ENCODE data around the gene GRM7.

The GRM7 gene

DNA sequence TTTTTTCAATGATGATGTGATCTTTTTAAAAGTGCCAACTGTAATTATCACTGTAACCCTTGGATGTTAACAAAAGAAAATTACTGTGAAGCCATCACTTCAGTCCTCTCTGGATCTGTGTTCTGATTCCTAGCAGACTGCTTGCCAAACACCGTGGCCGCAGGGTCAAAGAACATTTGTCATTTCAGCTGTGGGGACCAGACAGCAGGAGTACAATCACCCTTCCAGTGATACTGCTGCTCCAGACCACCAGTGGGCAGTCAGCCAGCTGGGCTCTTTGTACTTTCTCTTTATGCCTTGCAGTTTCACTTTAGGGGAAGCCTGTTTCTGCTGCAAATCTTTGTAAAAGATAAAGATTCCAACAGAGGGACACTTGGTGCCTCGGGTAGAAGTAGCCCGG lies 770.0 kb downstream of the GRM7 start:
- DNase-seq (ENCODE audit: low read depth in 1 of 2, low spot score in 1 of 2) = no peak

GRCh38 chr3:7632305-7632704 lies 771.4 kb downstream of the GRM7 start:
- DNase-seq (ENCODE audit: low read depth in 1 of 2, low spot score in 1 of 2) = no peak

- no peak for DNase-seq (ENCODE audit: low read depth in 1 of 2, low spot score in 1 of 2)
Observed at GRCh38 chr3:7637694-7638093, 776.8 kb downstream of the GRM7 start.

DNA sequence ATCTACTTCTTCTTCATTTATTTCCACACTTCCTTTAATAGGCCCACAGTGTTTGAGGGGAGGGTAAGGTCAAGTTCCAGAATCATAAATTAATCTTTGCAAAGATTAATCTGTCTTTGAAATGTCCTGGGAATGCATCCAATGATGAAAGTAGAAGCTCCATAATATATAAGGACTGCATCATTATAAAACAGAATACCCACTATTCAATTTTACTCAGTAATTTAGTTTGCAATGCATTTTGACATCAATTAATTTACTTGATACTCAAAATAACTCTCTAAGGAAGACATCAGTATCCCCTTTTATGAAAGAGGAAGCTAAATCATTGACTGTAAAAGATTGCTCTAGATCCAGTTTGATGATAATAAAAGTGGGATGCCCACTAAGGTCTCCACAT lies 777.2 kb downstream of the GRM7 start:
- DNase-seq (ENCODE audit: low read depth in 1 of 2, low spot score in 1 of 2) = no peak

DNA sequence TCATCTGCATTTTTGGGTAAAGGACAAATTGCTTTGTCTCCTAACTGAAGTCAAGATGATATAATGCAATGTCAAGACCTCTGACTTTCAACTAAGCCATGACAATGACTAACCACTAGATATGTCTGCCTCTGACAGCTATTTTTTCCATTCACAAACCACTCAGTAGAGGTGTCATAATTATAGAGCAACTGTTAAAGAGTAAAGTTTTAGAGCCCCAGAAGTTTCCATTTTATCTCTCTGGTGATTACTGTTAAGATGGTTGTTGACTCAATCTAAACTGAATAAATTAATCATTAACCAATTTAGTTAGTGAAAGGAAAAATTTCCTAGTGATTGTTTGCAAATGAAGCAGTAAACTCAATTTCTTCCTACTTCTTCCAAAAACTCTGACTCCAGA lies 779.9 kb downstream of the GRM7 start:
- DNase-seq (ENCODE audit: low read depth in 1 of 2, low spot score in 1 of 2) = no peak

DNA sequence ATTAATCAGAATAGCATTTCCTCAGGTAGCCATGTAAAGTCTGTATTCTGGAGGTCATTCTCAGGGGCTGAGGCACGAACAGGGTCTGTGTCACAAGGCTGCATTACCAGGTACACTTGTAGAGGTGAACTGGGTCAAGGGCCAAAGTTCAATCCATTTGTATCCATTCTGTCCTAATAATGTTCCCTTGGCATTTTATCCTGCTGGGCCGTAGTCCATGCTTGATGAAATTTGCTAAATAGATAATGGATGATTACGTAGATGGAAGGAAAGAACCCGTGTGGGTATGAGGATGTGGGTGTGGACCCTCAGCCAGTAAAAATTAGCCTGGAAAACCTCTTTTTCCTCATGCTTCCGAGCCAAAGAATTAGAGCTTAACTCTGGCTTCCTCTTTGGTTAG lies 785.9 kb downstream of the GRM7 start:
- DNase-seq (ENCODE audit: low read depth in 1 of 2, low spot score in 1 of 2) = no peak

DNA sequence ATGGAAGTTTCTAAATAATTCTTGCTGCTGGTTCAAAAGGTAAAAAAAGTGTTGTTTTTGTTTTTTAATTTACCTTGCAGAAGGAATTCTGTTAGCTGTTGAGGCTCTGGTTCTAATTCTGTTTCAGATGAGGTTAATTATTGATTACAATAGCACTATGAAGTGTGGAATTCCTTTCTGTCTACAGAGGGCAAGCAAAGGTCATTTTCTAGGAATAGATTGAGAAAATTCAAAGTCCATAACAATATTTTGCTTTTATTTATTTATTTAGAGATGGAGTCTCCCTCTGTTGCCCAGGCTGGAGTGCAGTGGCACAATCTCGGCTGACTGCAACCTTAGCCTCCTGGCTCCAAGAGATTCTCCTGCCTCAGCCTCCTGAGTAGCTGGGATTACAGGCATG lies 789.6 kb downstream of the GRM7 start:
- no peak for DNase-seq (ENCODE audit: low read depth in 1 of 2, low spot score in 1 of 2)

- no peak for DNase-seq (ENCODE audit: low read depth in 1 of 2, low spot score in 1 of 2)
Observed at GRCh38 chr3:7651274-7651673, 790.4 kb downstream of the GRM7 start.

DNA sequence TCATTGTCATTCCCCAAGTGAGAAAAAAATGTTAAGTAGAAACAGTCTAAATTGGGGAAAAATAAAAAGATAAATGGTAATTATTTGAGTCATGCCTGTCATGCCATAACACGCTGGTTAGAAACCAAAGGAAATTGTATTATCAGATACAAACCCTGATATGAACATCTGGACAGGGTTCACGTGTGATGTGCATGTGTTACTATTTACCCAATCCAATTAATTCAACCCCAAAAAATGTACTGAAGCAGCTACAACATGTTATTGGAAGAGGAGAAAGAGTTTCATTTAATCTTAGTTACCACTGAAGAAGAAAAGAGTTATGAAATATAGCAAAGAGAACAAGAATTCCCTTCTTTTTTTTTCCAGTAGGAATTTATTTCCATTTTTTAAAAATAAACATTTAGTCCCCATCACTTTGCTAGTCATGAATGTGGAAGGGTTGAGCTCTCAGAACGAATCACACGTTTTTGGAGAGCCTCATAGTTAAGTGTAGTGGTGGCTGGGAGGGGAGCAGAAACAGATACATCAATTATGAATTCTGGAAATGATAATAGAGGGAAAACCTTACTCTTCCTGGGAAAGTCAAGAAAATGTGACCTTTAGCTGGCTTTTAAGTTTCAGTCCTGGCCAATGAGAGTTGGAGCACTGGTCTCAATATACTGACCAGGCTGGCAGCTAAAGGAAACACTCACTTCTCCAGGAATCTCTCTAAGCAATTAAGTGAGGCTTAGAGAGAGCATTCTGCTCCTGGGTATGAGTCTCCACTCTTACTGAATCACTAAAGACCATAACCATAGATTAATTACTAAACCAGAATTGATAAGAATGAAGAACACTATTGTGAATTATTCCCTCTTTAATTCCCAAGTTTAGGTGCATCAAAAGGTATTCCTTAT lies 796.5 kb downstream of the GRM7 start:
- no peak for DNase-seq (ENCODE audit: low read depth in 1 of 2, low spot score in 1 of 2)

DNA sequence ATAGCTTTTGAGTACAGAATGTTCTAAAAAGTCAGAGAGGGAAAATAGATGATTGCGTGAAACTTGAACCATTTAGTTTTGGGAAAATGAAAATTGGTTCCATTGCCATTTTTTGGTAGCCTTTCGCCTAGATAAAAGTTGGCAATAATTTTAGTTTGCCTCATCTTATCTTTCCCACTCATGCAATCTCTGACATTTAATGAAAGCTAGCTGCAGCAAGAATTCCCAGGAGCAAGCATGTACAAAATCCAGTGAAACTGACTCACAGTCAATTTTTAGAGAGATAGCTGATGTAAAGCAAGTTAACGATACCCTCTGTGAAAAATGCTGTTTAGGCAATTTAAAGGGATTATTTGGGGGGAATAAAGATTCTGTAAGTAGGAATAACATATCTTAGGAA lies 797.4 kb downstream of the GRM7 start:
- DNase-seq (ENCODE audit: low read depth in 1 of 2, low spot score in 1 of 2) = no peak

GRCh38 chr3:7659079-7659478 lies 798.2 kb downstream of the GRM7 start:
- no peak for DNase-seq (ENCODE audit: low read depth in 1 of 2, low spot score in 1 of 2)

DNA sequence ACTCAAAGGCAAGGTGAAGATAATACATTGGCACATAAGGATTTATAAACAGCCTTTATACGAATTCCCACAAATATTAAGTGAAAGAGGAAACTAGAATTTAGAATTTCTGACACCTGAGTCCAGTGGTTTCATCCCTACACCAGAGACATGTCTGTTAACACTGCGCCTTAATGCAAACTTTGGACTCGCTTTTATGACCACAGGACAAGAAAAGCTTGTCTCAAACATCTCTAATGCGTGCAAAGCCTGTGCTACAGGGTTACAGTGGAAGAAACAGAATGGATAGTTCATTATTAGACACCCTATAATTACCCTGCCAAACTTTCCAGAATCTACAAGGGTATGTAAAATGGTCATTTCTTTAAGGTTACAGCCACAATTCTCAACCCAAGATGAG lies 802.9 kb downstream of the GRM7 start:
- no peak for DNase-seq (ENCODE audit: low read depth in 1 of 2, low spot score in 1 of 2)

- no peak for DNase-seq (ENCODE audit: low read depth in 1 of 2, low spot score in 1 of 2)
Observed at GRCh38 chr3:7667774-7668173, 806.9 kb downstream of the GRM7 start.

DNA sequence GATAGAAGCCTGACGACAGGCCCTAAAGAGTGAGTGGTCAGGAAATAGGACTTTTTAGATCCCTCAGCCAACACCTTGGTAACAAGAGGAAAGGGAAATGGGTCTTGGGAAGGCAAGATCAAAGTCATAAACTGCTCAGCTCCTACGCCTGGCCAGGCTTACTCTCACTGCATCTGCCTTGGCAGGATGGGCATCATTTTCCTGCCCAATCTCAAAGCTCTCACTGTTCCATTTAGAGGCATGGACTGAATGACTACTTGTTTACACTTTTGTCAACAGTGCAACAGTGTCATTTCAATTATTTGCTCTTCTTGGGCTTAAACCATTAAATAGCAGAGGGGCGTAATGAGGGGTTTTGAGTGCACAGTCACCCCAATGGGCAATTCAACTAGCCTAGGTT lies 808.7 kb downstream of the GRM7 start:
- no peak for DNase-seq (ENCODE audit: low read depth in 1 of 2, low spot score in 1 of 2)

DNA sequence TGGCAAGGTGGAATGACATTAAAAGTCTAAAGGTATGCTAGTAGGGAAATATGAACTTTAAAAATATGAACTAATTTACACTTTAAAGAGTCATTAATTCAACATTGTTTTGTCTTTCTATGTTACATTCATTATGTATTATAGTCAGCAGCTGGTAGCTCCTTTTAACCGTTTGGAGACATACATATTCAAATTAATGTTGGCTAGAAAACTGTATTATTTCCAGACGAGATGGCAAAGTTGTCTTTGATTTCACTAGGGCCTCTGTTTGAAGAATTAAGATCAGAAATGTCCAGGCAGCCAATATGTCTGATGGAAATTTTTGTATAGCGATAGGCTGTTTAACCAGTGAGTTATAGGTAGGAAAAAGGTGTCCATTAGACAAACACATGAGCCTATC lies 817.6 kb downstream of the GRM7 start:
- DNase-seq (ENCODE audit: low read depth in 1 of 2, low spot score in 1 of 2) = no peak

- DNase-seq (ENCODE audit: low read depth in 1 of 2, low spot score in 1 of 2) = no peak
Observed at GRCh38 chr3:7682822-7683229, 821.9 kb downstream of the GRM7 start.

- DNase-seq (ENCODE audit: low read depth in 1 of 2, low spot score in 1 of 2) = no peak
Observed at GRCh38 chr3:7683426-7683825, 822.5 kb downstream of the GRM7 start.

DNA sequence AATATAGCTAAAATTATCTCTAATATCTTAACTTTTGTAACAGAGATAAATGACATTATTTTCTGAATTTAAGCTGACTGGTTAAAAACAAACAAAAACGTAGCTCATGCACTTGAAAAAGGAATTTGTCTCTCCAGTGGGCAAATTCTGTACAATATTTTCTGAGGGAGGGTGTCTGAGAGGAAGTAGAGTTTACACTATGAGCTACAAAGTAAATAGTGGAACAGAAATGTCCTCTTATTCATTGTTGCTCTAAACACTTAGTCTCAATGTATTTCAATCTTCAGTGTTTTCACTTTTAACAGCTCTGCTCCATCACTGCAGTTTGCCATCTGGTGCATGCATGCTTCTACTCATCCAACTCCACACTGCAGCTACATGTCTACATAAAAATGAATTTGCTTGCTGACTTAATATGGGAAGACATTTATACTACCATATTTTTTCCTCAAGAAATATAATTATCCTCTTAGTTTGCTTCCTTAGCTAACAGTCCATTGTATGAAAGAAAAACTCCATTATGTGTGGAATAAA lies 823.3 kb downstream of the GRM7 start:
- DNase-seq (ENCODE audit: low read depth in 1 of 2, low spot score in 1 of 2) = no peak

DNA sequence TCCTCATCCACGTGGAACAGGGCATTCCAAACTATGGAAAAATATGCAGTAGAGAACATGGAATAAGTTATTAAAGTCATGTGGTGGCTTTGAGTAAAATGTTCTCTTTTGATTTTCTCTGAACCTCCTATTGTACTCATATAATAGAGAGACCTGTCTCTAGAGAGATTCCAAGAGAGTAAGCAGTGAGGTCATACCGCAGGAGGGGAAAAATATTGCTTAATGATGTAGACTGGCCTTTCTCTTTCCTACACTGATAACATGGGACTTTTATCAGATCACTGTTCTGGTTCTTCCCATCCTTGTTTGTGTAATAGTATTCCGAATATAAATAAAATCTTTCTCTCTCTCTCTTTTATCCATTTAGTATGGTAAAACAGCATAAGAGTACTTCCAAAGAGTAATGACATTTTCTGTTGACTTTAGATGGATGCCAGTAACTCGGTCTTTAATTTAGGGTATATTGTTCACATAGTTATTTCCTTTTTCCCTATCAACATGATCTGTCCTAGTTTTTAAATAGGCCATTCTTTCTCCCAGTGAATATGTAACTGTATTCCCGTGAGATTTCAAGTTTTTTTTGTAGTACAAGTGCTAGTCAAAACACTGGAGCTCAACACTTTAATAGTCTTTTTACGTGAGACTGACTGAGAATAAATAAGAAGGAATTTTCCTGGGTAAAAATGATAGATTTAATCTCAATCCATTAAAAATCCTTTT lies 826.7 kb downstream of the GRM7 start:
- DNase-seq (ENCODE audit: low read depth in 1 of 2, low spot score in 1 of 2) = no peak

GRCh38 chr3:7692866-7693265 lies 832.0 kb downstream of the GRM7 start:
- DNase-seq (ENCODE audit: low read depth in 1 of 2, low spot score in 1 of 2) = no peak

GRCh38 chr3:7693976-7694375 lies 833.1 kb downstream of the GRM7 start:
- no peak for DNase-seq (ENCODE audit: low read depth in 1 of 2, low spot score in 1 of 2)

DNA sequence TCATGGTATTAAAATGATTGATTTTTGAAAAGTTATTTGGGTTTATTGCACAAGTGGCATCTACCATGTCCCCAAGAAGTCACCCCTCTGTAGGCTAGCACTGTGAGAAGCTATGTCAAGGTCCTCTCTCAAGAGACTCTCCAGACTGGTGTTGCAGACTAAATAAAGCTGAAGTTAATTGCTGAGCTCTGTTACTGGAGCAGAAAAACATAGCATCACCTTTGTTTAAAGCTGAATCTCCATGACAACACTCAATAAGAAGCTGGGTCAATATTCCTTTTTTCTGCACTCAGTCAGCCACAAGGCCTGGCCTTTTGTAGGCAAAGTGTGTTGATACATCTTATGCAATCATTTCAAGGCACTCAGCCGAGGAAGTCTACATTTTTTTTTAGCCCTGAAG lies 834.1 kb downstream of the GRM7 start:
- DNase-seq (ENCODE audit: low read depth in 1 of 2, low spot score in 1 of 2) = no peak

All from stimulated activated CD4-positive, alpha-beta T cell treated with anti-CD3 and anti-CD28 coated beads, Interleukin-15, amount 100 ng/mL, for 1 hour (primary cell).